ENCODE measurements around the gene CHAT.

CHAT gene

GRCh38 chr10:49631975-49632374 is 18.1 kb downstream of the CHAT start:
- DNase-seq (ENCODE audit: low spot score) = no peak

GRCh38 chr10:49632406-49633317 is 18.8 kb downstream of the CHAT start:
- no peak for DNase-seq (ENCODE audit: low spot score)

DNA sequence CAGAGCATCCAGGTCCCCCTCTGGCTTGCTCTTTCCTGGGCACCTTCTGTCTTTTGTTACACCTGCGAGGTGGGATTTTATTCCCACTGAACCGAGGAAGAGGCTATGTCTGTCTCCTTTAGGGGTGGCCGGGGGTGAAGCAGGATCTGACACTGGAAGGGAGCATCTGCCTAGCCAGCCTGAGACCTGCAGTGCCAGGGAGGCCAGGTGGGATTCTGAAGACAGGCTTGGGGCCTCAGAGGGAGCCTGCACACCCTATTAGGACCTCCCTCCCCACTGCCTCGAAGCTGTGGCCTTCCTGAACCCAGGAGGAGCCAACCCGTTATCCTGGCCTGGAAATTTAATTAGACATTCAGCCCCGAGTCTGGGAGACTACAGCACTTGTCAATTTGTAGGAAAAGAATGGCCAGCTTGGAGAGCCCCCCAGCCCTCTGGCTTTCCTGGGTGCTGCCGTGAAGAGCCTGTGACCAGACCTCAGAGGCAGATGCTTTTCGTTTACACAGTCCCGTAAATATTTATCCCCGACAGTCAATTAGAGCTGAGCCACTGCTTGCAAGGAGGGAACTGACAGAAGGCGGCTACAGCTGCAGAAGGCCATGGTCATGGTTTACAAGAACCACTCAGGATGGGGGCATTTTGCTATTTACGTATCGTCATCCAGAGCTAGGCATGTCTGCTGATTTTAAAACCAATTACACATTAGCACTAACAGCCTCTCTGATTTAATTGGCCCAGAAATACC is 19.7 kb downstream of the CHAT start:
- DNase-seq (ENCODE audit: low spot score) = no peak

- no peak for DNase-seq (ENCODE audit: low spot score)
Measured at GRCh38 chr10:49634069-49634660, 20.3 kb downstream of the CHAT start.

DNA sequence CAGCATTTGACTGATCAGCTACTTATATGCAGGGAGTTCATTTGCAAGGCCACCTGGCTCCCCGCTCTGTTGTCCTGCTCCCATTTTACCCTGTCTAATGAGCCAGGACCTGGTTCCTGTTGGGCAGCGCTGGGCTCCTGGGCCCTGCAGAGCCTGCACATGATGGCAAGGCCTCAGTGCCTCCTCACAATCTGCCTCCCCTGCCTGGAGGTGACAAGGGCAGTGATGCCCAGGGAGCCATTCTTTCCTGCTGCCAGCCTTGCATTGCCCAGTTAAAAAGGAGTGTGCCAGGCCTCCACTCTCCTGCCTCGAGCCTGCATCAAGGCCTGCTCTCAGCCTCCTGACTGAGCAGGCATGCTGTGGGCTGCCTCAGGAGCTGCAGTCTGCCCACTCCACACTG is 28.5 kb downstream of the CHAT start:
- no peak for DNase-seq (ENCODE audit: low spot score)

- no peak for DNase-seq (ENCODE audit: low spot score)
Measured at GRCh38 chr10:49643241-49644034, 29.6 kb downstream of the CHAT start.

DNA sequence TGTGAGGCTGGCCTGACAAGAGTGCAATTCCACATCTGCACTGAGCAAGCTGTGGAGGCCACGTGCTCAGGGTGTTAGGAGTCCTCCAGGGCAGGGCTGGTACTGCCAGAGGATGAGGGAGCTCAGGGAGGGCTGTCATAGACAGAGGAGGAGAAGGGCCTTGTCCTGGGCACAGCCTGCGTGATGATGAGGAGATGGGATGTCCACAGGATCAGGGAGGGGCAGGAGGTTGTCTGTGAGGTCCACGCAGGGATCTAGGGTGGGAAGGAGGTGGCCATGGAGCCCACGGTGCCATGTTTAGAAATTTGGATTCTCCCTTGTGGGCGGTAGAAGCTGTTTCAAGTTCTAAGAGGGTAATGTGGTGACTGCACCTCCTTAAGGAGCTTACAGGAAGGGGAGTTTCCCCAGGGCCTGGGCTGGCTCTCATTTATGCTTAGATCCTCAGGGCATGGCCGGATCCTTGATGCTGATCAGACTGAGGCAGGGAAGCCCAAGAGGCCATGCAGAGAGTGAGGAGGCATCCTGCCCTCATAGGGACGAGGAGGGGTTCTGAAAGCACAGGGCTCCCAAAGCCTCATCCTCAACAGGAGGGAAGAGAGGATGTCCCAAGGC is 30.3 kb downstream of the CHAT start:
- no peak for DNase-seq (ENCODE audit: low spot score)

DNA sequence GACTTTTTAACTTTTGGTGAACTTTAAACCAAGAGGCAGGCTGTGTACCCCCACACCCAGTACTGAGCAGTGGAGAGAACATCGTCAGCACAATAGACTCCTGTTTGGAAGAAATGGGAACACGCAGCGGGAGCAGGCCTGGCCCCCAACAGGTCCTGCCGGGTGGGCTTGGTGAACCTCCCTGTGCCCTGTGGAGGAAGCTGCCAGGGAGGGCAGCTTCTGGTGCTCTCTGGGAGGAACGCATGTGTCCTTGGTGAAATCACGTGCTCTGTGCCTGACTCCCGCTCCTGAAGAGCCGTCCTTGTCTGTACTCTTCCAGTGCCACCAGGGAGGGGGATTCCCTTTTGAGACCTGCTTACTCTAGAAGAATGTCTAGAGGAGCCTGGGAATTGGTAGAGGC is 31.6 kb downstream of the CHAT start:
- no peak for DNase-seq (ENCODE audit: low spot score)

DNA sequence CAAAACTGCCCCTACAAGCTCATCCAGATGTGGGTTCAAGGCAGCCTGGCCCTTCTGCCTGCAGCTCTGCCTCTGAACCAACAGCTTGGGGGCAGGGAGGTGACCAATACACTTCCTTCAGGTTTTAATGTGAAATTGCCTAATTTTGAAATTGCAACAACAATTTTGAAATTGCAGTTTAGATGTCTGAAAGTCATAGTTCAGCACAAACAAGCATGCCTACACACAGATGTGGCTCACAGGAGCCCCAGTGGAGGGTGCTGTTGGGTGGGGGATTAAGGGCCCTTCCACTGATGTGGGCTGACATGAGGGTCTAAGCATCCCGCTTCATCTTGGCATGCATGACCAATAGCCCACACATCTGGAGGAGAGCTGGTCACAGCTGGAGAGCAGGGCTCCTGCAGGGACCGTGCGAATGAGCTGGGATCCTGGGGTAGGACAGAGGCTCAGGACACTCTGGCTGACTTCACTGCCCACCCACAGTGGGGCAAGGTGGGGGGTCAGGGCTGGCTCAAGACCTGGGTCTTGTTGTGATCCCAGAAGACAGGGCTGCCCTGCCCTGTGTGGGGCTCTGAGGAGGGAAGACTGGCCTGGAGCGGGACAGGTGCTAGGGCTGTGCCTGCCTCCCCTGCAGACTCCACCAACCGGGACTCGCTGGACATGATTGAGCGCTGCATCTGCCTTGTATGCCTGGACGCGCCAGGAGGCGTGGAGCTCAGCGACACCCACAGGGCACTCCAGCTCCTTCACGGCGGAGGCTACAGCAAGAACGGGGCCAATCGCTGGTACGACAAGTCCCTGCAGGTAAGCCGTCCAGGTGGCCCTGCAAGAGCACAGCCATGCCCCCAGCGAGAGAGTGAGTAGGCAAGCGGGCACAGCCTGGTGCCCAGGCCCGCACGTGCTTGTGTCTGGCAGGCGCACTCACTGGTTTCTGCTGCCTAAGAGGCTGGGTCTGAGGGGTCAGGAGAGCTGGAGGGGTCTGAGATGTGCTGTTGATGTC is 32.3 kb downstream of the CHAT start:
- no peak for DNase-seq (ENCODE audit: low spot score)

GRCh38 chr10:49647554-49647953 is 33.7 kb downstream of the CHAT start:
- DNase-seq (ENCODE audit: low spot score) = no peak

DNA sequence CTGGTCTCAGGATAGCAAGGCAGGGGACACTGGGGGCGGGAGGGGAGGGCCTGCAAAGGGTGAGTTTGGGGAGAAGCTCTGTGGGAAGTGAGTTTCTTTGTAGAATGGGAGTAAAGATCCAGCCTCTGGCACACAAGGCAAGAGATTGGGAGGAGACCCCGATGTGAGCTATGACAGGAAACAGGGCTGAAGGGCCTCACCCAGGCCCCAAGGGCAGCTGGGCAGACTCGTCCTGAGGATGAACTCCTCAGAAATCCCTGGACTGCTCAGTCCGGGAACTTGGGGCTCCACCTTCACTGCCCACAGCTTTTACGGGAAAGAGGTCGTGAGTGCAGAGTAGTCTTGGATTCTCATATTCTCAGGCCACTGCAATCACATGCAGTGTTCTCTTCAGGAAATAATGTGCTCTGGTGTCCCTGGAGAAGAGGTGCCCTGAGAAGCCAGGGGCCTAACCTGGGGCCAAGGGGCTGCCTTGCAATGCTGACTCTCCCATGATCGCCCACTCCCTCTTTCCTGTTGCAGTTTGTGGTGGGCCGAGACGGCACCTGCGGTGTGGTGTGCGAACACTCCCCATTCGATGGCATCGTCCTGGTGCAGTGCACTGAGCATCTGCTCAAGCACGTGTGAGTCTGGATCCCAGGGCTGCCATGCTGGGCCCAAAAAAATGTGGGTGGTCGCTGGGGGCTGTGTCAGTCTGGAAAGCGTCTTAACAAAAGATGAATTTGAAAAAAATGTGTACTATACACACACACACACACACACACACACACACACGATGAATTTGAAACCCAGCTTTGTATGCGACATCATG is 34.4 kb downstream of the CHAT start:
- DNase-seq (ENCODE audit: low spot score) = no peak

GRCh38 chr10:49649294-49649693 is 35.5 kb downstream of the CHAT start:
- DNase-seq (ENCODE audit: low spot score) = no peak

- no peak for DNase-seq (ENCODE audit: low spot score)
Measured at GRCh38 chr10:49649936-49650723, 36.3 kb downstream of the CHAT start.

DNA sequence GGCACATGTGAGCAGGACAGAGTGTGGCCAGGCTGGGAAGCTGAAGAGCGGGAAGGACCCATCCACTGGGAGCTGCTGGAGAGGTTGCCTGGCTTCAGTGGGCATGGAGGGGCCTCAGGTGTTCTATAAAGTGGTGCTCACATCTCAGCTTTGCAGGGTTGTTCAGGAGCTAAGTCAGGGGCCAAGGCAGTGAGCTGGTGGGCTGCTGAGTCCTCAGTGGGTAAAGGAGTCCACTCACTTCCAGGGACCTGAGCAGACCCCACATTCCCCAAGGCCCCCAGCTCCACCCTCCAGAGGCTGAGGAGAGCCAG is 36.8 kb downstream of the CHAT start:
- DNase-seq (ENCODE audit: low spot score) = no peak

GRCh38 chr10:49651039-49651835 is 37.4 kb downstream of the CHAT start:
- no peak for DNase-seq (ENCODE audit: low spot score)

GRCh38 chr10:49651917-49652316 is 38.1 kb downstream of the CHAT start:
- no peak for DNase-seq (ENCODE audit: low spot score)

DNA sequence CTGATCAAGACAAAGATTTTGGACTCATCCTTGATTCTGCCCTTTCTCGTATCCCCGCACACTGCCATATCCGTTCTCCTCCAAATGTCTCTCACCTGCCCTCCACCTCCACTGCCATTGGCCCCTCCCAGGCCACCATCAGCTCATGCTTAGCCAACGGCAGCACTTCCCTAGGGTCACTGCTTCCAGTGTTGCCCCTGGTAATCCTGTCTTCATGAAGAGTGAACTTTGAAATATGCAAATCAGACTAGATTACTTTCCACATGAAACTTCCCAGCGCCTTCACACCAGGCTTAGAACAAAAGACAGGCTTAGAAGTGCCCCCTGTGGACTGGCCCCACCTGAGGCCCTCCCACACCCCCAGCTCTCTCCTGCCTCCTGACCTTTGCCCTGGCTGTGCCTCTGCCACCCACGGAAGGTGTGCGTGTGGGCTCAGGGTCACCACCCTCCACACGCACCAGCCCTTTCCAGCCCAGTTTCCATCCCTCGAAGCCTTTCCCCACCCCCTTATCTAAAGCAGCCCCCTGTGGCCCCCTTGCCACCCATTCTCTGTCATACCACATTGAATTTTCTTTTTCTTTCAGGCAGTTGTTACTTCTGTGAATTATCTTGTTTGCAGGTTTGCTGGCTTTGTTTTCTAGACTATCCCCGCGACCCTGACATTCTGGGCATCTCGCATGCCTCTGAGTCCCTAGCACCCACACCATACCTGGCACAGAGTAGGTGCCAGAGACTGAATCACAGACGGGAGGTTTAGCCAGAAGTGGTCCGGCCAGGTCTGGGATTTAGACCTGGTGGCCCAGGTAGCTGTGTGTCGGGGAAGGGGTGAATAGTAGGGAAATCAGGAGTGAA is 38.8 kb downstream of the CHAT start:
- no peak for DNase-seq (ENCODE audit: low spot score)

Measured in COLO829 (cell line).